B cell (primary cell): ENCODE measurements around the gene MTHFS.

Experiments used
- EZH2 ChIP-seq: IDR thresholded peaks from 2 replicates; pipeline ENCODE4 v1.6.1; 2012; ENCODE audit warnings: borderline replicate concordance, low read depth, mild to moderate bottlenecking, moderate library complexity, low read length; ENCODE audit not compliant: insufficient read depth, poor library complexity, severe bottlenecking
- TF ChIP-seq, protein P1 (sequence below): fragments of 200-600 bp; IDR thresholded peaks from one replicate; pipeline ENCODE4 v1.8.0; 2022; ENCODE audit warnings: antibody characterized with exemption, mild to moderate bottlenecking

DNA sequence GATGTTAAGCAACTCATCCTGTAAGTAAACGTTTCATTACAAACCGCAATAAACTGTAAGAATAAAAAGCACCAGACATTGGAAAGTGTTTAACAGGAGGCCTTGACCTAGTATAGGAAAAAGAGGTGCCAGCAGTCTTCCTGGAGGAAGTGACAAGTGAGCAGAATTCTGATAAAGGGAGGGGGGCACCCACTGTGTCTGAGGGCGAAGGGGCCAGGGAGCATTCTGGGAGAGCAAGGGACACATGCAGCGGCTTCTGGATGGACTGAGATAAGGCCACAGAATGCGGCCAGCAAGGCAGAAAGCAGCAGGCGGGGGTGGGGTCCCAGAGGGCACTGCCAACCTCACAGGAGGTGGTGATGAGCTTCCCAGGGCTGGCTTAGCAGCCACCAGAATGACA is 80.2 kb downstream of the MTHFS start:
- TF ChIP-seq, protein P1, sequence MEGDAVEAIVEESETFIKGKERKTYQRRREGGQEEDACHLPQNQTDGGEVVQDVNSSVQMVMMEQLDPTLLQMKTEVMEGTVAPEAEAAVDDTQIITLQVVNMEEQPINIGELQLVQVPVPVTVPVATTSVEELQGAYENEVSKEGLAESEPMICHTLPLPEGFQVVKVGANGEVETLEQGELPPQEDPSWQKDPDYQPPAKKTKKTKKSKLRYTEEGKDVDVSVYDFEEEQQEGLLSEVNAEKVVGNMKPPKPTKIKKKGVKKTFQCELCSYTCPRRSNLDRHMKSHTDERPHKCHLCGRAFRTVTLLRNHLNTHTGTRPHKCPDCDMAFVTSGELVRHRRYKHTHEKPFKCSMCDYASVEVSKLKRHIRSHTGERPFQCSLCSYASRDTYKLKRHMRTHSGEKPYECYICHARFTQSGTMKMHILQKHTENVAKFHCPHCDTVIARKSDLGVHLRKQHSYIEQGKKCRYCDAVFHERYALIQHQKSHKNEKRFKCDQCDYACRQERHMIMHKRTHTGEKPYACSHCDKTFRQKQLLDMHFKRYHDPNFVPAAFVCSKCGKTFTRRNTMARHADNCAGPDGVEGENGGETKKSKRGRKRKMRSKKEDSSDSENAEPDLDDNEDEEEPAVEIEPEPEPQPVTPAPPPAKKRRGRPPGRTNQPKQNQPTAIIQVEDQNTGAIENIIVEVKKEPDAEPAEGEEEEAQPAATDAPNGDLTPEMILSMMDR: no peak
- no peak for TF ChIP-seq EZH2
